Activated B cell treated with CpG ODN at 0.5 μM for 24 hours (primary cell): Measurements from ENCODE around the gene OR5F1. TPM values are rescaled to one million over a fixed set of nuclear protein-coding genes. Genes with fewer than 3 reads are reported as not detected.

Experiments
- ATAC-seq: fragments of 200-7000 bp; cut with Tn5 transposase; one replicate; pipeline ENCODE4 v1.10.0; 2021; ENCODE audit warnings: low read depth, mild to moderate bottlenecking, moderate library complexity
- CTCF ChIA-PET: fragments of 350-600 bp; sonication (Branson Sonifier 250); formaldehyde crosslinking; loops from one replicate; lab custom pipeline; 2021; ENCODE audit warnings: antibody characterized with exemption; lab: Charles Lee
- POLR2A ChIA-PET: fragments of 350-600 bp; sonication (Branson Sonifier 250); formaldehyde crosslinking; loops from one replicate; lab custom pipeline; 2021; ENCODE audit warnings: antibody characterized with exemption; lab: Charles Lee
- DNase-seq: peaks from one replicate; pipeline ENCODE4 v3.0.0; 2022
- H3K27ac Mint-ChIP-seq: one replicate; pipeline ENCODE4 v1.8.0; 2020; ENCODE audit warnings: mixed read lengths
- H3K27me3 Mint-ChIP-seq: one replicate; pipeline ENCODE4 v1.8.0; 2021; ENCODE audit warnings: mixed read lengths
- H3K36me3 Mint-ChIP-seq: one replicate; pipeline ENCODE4 v1.8.0; 2021; ENCODE audit warnings: low read depth, mixed read lengths
- H3K4me1 Mint-ChIP-seq: one replicate; pipeline ENCODE4 v1.8.0; 2021; ENCODE audit warnings: mixed read lengths
- H3K4me3 Mint-ChIP-seq: one replicate; pipeline ENCODE4 v1.8.0; 2020; ENCODE audit warnings: mild to moderate bottlenecking, mixed read lengths
- H3K9me3 Mint-ChIP-seq: one replicate; pipeline ENCODE4 v1.8.0; 2020; ENCODE audit warnings: mixed read lengths
- intact Hi-C: fragments of 100-400 bp; cut with micrococcal nuclease; formaldehyde crosslinking; loops from one replicate; pipeline ENCODE4 v1.15.1; 2024
- total RNA-seq: library from RNA; stranded (reverse); gene quantifications from 2 replicates; pipeline ENCODE4 v1.2.3, GENCODE V29; 2022
- TF ChIP-seq, protein P1 (sequence below): fragments of 200-600 bp; IDR thresholded peaks from one replicate; pipeline ENCODE4 v1.8.0; 2022; ENCODE audit warnings: antibody characterized with exemption, mild to moderate bottlenecking

OR5F1 gene
- not detected in 2 replicates for total RNA-seq

DNA sequence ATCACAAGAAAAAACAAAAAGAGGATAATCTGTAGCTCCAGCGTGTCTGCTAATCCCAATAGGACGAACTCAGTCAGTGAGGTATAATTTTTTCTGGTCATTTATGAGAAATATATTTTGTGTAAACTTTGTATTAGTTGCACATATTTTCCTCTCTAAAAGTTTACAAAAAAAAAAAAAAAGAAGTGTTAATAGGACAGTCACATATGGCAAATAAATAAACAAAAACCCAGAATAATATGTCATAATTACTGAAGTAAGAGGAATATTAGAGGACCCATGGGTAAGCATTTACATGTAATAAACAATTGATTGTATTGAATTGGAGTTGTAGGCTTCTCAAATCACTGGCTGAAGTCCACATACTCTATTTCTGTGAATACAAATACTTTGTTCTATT is at the start of gene OR5F1:
TSS of gene OR5F1 (minus strand) at position 101 of the 400 bp plus-strand sequence. CDS start at position 101, 0 bp downstream.
- CTCF ChIA-PET, result no interaction called here
- H3K4me3 Mint-ChIP-seq, result no peak within 1 kb of the TSS
- peaks cover 9% of the 10 kb centered on the region for H3K9me3 Mint-ChIP-seq
- TF ChIP-seq, protein P1, sequence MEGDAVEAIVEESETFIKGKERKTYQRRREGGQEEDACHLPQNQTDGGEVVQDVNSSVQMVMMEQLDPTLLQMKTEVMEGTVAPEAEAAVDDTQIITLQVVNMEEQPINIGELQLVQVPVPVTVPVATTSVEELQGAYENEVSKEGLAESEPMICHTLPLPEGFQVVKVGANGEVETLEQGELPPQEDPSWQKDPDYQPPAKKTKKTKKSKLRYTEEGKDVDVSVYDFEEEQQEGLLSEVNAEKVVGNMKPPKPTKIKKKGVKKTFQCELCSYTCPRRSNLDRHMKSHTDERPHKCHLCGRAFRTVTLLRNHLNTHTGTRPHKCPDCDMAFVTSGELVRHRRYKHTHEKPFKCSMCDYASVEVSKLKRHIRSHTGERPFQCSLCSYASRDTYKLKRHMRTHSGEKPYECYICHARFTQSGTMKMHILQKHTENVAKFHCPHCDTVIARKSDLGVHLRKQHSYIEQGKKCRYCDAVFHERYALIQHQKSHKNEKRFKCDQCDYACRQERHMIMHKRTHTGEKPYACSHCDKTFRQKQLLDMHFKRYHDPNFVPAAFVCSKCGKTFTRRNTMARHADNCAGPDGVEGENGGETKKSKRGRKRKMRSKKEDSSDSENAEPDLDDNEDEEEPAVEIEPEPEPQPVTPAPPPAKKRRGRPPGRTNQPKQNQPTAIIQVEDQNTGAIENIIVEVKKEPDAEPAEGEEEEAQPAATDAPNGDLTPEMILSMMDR, result no peak
- no peaks in the 10 kb centered on the region for H3K36me3 Mint-ChIP-seq
- no peaks in the 10 kb centered on the region for H3K27me3 Mint-ChIP-seq
- H3K4me1 Mint-ChIP-seq, result no peaks in the 10 kb centered on the region
- POLR2A ChIA-PET, result no interaction called here
- intact Hi-C loops, result no loop called here
- no peak within 1 kb of the TSS for H3K27ac Mint-ChIP-seq
- DNase-seq (no peak), ATAC-seq (no peak)

DNA sequence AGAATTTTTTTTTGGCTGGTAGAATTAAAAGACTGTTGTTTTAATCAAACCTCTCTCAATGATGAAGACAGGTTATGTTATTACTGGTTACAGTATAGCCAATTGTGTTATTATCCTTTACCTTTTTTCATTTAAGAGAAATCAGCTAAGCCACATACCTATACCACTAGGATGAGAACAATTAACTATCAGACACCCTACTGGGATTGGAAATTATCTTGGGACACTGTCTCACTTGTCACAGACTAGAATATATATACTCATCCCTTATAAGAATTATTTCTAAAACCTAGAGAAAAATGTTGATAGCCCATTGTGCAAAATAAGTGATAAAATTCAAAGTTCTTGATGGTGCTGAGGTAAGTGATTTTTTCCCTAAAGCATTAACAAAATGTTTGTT is 32.9 kb upstream of the OR5F1 start, which contains the start of gene OR5AS1:
TSS of gene OR5AS1 (plus strand) at position 301 of the 400 bp plus-strand sequence. CDS start 2,765 bp downstream, outside the sequence.
- no peak for ATAC-seq
- H3K4me1 Mint-ChIP-seq, result no peaks in the 10 kb centered on the region
- intact Hi-C loops, result no loop called here
- no peak within 1 kb of the TSS for H3K27ac Mint-ChIP-seq
- H3K9me3 Mint-ChIP-seq, result peaks cover 6% of the 10 kb centered on the region
- H3K27me3 Mint-ChIP-seq, result no peaks in the 10 kb centered on the region
- POLR2A ChIA-PET, result no interaction called here
- H3K4me3 Mint-ChIP-seq, result no peak within 1 kb of the TSS
- no peaks in the 10 kb centered on the region for H3K36me3 Mint-ChIP-seq
- DNase-seq, result no peak
- TF ChIP-seq, protein P1, result no peak
- CTCF ChIA-PET, result no interaction called here

DNA sequence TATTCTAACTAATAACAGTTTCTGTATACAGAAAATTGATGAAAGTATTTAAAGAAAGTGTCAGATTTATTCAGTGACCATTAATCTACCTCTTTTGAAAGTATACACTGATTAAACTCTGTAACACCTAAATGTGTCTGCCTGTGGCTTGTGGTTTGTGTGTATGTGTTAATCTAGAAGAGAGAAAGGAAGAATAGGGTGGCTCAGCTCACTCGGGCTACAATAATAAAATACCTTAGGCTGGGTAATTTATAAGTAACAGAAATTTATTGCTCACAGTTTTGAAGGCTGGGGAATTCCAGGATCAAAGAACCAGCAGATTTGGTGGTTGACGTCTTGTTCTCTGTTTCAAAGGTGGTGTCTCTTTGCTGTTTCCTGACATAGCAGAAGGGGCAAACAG is 19.4 kb upstream of the OR5F1 start:
- ATAC-seq (no peak), DNase-seq (no peak)
- ChIA-PET CTCF (no interaction called here), POLR2A (no interaction called here)
- Mint-ChIP-seq H3K9me3 (peaks cover 6% of the 10 kb centered on the region), H3K27ac (no peak overlapping the region), H3K4me3 (no peak overlapping the region), H3K27me3 (no peaks in the 10 kb centered on the region), H3K4me1 (no peaks in the 10 kb centered on the region), H3K36me3 (no peaks in the 10 kb centered on the region)
- TF ChIP-seq, protein P1, result no peak
- intact Hi-C loops, result no loop called here

DNA sequence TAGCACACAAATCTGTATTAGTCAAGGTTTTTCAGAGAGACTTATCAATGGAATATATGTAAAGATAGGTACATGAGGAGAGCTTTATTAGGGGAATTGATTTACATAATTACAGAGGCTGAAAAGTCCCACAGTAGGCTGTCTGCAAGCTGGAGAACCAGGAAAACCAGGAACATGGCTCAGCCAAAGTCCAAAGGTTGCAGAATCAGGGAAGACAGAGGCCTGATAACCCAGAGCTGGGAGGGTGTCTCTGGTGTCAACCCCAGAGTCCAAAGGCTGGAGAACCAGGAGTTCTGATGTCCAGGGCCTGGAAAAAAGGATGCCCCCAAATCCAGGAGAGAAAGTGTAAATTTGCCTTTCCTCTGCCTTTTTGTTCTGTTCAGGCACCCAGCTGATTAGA is 16.3 kb upstream of the OR5F1 start:
- H3K27ac Mint-ChIP-seq, result no peak overlapping the region
- H3K4me3 Mint-ChIP-seq, result no peak overlapping the region
- peaks cover 6% of the 10 kb centered on the region for H3K9me3 Mint-ChIP-seq
- intact Hi-C loops, result no loop called here
- no peaks in the 10 kb centered on the region for H3K36me3 Mint-ChIP-seq
- ChIA-PET CTCF (no interaction called here), POLR2A (no interaction called here)
- TF ChIP-seq, protein P1, result no peak
- no peaks in the 10 kb centered on the region for H3K4me1 Mint-ChIP-seq
- DNase-seq (no peak), ATAC-seq (no peak)
- H3K27me3 Mint-ChIP-seq, result no peaks in the 10 kb centered on the region

DNA sequence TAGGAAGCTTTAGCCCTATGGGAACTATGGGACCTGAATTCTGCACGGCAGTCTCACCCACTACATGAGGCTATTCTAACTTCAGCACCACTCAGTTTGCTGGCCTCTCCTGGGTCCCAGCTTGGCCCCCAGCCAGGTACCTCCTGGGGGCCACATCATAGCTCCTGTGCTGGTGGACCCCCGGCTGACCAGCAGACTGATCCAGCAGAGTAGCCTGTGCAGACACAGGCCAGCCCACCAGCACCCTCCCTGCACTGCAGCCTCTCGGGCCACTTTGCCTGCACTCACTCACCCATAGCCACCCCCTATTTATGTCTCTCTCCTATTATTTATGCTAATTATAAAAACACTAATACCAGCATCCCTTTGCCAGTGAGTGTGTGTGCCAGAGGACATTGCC is 23.5 kb downstream of the OR5F1 start:
- no peaks in the 10 kb centered on the region for H3K27me3 Mint-ChIP-seq
- no peak overlapping the region for H3K4me3 Mint-ChIP-seq
- TF ChIP-seq, protein P1, result no peak
- no peak overlapping the region for H3K27ac Mint-ChIP-seq
- DNase-seq, result no peak
- no peaks in the 10 kb centered on the region for H3K4me1 Mint-ChIP-seq
- ChIA-PET CTCF (no interaction called here), POLR2A (no interaction called here)
- intact Hi-C loops, result no loop called here
- no peak for ATAC-seq
- H3K9me3 Mint-ChIP-seq, result peaks cover 7% of the 10 kb centered on the region
- no peaks in the 10 kb centered on the region for H3K36me3 Mint-ChIP-seq
